Spleen (tissue), 11 donors: ENCODE results near the gene ATF6B. TPM values are rescaled to one million over a fixed set of nuclear protein-coding genes. Genes with fewer than 3 reads are reported as not detected.

Experiments
- DNase-seq: peaks from one replicate; pipeline ENCODE4 v3.0.0-alpha.2; 2020
- H3K27ac ChIP-seq, 8 donors: fragments of 200-600 bp; sonication (generic) in 7 of 8; 1 replicate in 4 of 8; 2 replicates in 4 of 8; pipeline versions ENCODE4 v1.5.0 to v1.8.0; 2016 to 2021; ENCODE audit warnings: inconsistent platforms in 4 of 8, mild to moderate bottlenecking in 4 of 8, moderate library complexity in 1 of 8
- H3K27me3 ChIP-seq, 7 donors: fragments of 200-600 bp; sonication (generic) in 6 of 7; replicated peaks in 1 of 7; 1 replicate in 4 of 7; 2 replicates in 3 of 7; pipeline versions ENCODE4 v1.5.0 to v1.8.0; 2016 to 2021; ENCODE audit warnings: inconsistent platforms in 3 of 7, mild to moderate bottlenecking in 1 of 7
- H3K36me3 ChIP-seq, 6 donors: fragments of 200-600 bp; sonication (generic) in 5 of 6; 1 replicate in 4 of 6; 2 replicates in 2 of 6; pipeline versions ENCODE4 v1.5.0 to v1.8.0; 2016 to 2021; ENCODE audit warnings: inconsistent platforms in 2 of 6
- H3K4me1 ChIP-seq, 6 donors: fragments of 200-600 bp; sonication (generic) in 5 of 6; 1 replicate in 3 of 6; 2 replicates in 3 of 6; pipeline versions ENCODE4 v1.5.0 to v1.8.0; 2016 to 2021; ENCODE audit warnings: inconsistent platforms in 3 of 6
- H3K4me3 ChIP-seq, 8 donors: fragments of 200-600 bp; sonication (generic) in 7 of 8; 1 replicate in 4 of 8; 2 replicates in 4 of 8; pipeline versions ENCODE4 v1.5.0 to v1.8.0; 2016 to 2021; ENCODE audit warnings: inconsistent platforms in 4 of 8, mild to moderate bottlenecking in 4 of 8, moderate library complexity in 2 of 8
- H3K9me3 ChIP-seq, 8 donors: fragments of 200-600 bp; sonication (generic) in 7 of 8; 1 replicate in 4 of 8; 2 replicates in 4 of 8; pipeline versions ENCODE4 v1.5.0 to v1.8.0; 2016 to 2021; ENCODE audit warnings: inconsistent platforms in 4 of 8
- POLR2A ChIP-seq, 3 donors: fragments of 450-650 bp; IDR thresholded peaks; one replicate each; pipeline ENCODE4 v1.5.1; 2017; ENCODE audit warnings: antibody characterized with exemption in 3 of 3, mild to moderate bottlenecking in 1 of 3
- POLR2AphosphoS5 ChIP-seq, 3 donors: sonication (generic); formaldehyde crosslinking; IDR thresholded peaks; one replicate each; pipeline ENCODE4 v1.5.1; 2017; ENCODE audit warnings: antibody characterized with exemption in 3 of 3
- WGBS, 5 donors: extraction: QIAGEN DNeasy Blood & Tissue Kit in 3 of 5; methylation state at CpG; one replicate each; pipeline versions ENCODE4 v1.1.5 to v1.1.7; 2013 to 2018; 5-methylcytosine and 5-hydroxymethylcytosine counted together
- intact Hi-C: fragments of 100-400 bp; cut with DNase I; formaldehyde crosslinking; loops from one replicate; pipeline ENCODE4 v1.15.0; 2023; ENCODE audit warnings: low total_unique reads
- polyA plus RNA-seq, 3 donors: library from polyadenylated mRNA; stranded (reverse); fragments of 200-250 nt; gene quantifications; one replicate each; pipeline ENCODE4 v1.2.1, GENCODE V29; 2013
- total RNA-seq, 7 donors: library from RNA; depleted of rRNA in 3 of 7; stranded (reverse); fragments of >200 nt in 3 of 7; fragmentation: NEBNext Ultra II Directional in 4 of 7; extraction: Animal tissue kit (Norgen Biotek cat#: 25700) in 4 of 7; gene quantifications; one replicate each; pipeline versions ENCODE4 v1.1.0 to v1.2.1, GENCODE V29; 2016 to 2021
- TF ChIP-seq, protein P1 (sequence below), 11 experiments: fragments of 200-600 bp in 7 of 11; fragments of 450-650 bp in 4 of 11; sonication (generic) in 4 of 11; IDR thresholded peaks in 8 of 11; conservative IDR thresholded peaks in 3 of 11; 1 replicate in 7 of 11; 2 replicates in 4 of 11; pipeline versions ENCODE4 v1.4.0 to v1.8.0; 2016 to 2021; ENCODE audit warnings: antibody characterized with exemption in 11 of 11, inconsistent platforms in 4 of 11, mild to moderate bottlenecking in 1 of 11
- donor health status: healthy with polysubstance abuse.
- donor health status: DM: no; HTN: no; CAD: no; lungs with moderate emphysema.
- donor health status: DM: no; HTN: no; CAD: no.
- donor health status: Bipolar disorder and iron deficiency.
- donor health status: healthy.
- donor health status: DM: no; HTN: no; CAD: no.
- donor health status: DM: yes; HTN: yes; CAD: no.

ATF6B gene
- total and polyA plus RNA-seq, 10 donors, result 45.3 to 126 (median 92.7) TPM

DNA sequence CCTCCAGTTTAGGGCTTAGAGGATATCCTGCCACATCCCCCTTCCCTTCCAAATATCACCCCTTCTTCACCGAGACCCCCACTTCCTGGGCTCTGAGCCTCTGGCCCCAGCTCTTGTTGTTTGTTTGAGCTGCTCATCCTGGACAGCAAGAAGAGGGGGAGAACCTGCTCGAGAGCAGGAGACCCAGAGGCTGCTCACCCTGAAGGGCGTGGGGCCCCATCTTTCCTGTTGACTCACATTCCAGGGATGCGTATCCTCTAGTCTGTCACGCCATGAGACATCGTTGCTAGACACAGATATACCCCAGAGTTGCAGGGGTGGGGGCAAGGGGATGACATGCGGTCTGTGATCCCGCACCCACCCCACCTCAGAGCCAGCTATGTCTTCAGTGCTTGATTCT lies 13.2 kb downstream of the ATF6B start:
- peaks cover 15 to 78% (median 43%) of the 10 kb centered on the region in 6 donors for H3K4me1 ChIP-seq
- peaks cover 2 to 90% (median 49%) of the 10 kb centered on the region in 6 donors for H3K36me3 ChIP-seq
- intact Hi-C loops, result no loop called here
- H3K9me3 ChIP-seq, result no peaks in the 10 kb centered on the region
- no peak for DNase-seq
- no peak overlapping the region for H3K4me3 ChIP-seq
- no peaks in the 10 kb centered on the region for H3K27me3 ChIP-seq
- no peak for TF ChIP-seq POLR2A (IDR thresholded peaks at IDR 0.05)
- TF ChIP-seq POLR2AphosphoS5 (IDR thresholded peaks at IDR 0.05), result no peak
- TF ChIP-seq, protein P1, sequence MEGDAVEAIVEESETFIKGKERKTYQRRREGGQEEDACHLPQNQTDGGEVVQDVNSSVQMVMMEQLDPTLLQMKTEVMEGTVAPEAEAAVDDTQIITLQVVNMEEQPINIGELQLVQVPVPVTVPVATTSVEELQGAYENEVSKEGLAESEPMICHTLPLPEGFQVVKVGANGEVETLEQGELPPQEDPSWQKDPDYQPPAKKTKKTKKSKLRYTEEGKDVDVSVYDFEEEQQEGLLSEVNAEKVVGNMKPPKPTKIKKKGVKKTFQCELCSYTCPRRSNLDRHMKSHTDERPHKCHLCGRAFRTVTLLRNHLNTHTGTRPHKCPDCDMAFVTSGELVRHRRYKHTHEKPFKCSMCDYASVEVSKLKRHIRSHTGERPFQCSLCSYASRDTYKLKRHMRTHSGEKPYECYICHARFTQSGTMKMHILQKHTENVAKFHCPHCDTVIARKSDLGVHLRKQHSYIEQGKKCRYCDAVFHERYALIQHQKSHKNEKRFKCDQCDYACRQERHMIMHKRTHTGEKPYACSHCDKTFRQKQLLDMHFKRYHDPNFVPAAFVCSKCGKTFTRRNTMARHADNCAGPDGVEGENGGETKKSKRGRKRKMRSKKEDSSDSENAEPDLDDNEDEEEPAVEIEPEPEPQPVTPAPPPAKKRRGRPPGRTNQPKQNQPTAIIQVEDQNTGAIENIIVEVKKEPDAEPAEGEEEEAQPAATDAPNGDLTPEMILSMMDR (IDR thresholded peaks at IDR 0.05 in 8 of 11, conservative IDR thresholded peaks at IDR 0.05 in 3 of 11), result no peak
- H3K27ac ChIP-seq, result peak overlapping the region in 4 of 8 donors; percentile 16 to 64 (median 54)
- 79 to 85% (median 80%) methylated on average over 8 of the region's 8 CpGs for WGBS, 5 donors

DNA sequence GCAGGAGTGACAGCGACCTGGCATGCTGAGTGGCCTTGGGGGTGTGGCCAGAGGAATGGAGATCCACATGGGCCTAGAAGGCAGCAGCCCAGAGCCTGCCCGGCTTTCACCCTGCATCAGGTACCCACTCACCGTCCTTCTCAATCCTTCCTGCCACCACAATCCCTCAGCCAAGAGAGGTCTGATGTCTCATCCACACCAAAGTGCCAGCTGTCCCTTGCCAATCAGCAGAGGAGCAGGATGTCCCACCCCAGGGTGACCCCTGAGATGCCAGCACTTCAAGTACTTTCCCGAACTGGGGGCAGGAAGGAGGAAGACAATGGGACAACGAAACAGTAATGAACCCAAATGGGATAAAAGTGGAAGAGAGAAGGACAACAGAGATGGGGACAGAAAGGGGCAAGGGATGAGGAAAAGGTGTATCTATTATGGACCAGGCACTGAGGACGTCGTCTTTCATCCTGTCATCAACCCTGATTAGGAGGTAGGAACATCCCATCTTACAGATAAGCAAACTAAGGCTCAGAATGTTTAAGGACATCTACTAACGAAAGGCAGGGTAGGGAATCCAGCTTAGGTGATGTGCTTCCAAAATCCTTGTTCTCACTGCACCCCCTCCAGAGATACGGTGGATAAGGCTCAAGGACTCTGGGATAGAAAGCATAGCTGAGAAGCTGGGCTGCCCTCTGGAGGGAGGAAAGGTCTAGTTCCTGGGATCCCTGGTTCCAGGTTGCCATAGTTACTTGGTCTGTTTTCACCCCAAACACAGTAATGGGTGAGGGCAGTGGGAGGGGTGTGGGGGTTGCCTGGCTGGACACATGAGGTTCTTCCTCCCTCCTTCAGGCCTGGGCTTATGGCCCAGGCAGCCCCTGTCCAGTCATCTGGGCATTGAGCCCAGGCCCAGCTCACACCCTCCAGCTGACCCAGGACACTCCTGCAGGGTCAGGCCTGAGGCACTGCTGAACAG lies 14.4 kb downstream of the ATF6B start:
- Histone ChIP-seq H3K27ac (peak overlapping the region in 7 of 8 donors; percentile 12 to 64 (median 59)), H3K36me3 (peaks cover 2 to 79% (median 39%) of the 10 kb centered on the region in 6 donors), H3K27me3 (peaks cover 0 to 3% (median 0%) of the 10 kb centered on the region in 7 donors), H3K9me3 (no peaks in the 10 kb centered on the region), H3K4me1 (peaks cover 9 to 78% (median 37%) of the 10 kb centered on the region in 6 donors), H3K4me3 (no peak overlapping the region)
- DNase-seq, result peak; percentile 77
- whole genome bisulfite sequencing, 5 donors, result 62 to 83% (median 74%) methylated on average over 9 of the region's 9 CpGs
- TF ChIP-seq POLR2A (IDR thresholded peaks at IDR 0.05) (no peak), POLR2AphosphoS5 (IDR thresholded peaks at IDR 0.05) (peak; percentile 60 to 77 (median 71))
- TF ChIP-seq, protein P1 (IDR thresholded peaks at IDR 0.05 in 8 of 11, conservative IDR thresholded peaks at IDR 0.05 in 3 of 11), result peak in 6 of 11 experiments; percentile 3 to 41 (median 26)
- intact Hi-C loops, result no loop called here

DNA sequence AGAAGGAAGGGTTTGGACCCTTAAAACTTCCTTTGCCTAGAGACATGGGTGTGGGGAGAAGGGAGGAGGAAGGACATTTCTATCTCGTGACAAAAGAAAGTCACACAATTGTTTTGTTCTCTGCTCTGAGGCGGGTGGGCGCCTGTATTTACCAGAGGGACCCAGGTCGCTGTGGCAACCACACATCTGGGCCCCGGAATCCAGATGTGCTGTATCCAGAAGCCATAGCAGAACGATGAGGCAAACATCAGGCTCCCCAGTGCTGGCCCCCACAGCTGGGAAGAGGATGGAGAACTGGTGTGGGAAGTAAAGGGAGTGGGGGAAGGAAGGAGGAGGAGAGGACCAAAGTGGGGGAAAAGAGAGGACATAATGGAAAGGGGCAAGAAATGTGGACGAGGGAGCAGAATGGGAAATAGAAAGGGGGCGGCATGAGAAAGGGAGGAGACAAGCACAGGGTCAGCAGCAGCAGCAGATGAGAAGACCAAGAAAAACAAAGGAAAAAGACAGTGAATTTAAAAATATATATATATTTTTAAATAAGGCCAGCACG lies 15.5 kb downstream of the ATF6B start:
- no peaks in the 10 kb centered on the region for H3K9me3 ChIP-seq
- peaks cover 0 to 15% (median 0%) of the 10 kb centered on the region in 7 donors for H3K27me3 ChIP-seq
- peaks cover 9 to 81% (median 45%) of the 10 kb centered on the region in 6 donors for H3K4me1 ChIP-seq
- intact Hi-C loops, result no loop called here
- H3K27ac ChIP-seq, result peak overlapping the region in 6 of 8 donors; percentile 26 to 83 (median 54)
- DNase-seq, result no peak
- H3K4me3 ChIP-seq, result no peak overlapping the region
- TF ChIP-seq POLR2AphosphoS5 (IDR thresholded peaks at IDR 0.05) (no peak), POLR2A (IDR thresholded peaks at IDR 0.05) (no peak)
- TF ChIP-seq, protein P1 (IDR thresholded peaks at IDR 0.05 in 8 of 11, conservative IDR thresholded peaks at IDR 0.05 in 3 of 11), result no peak
- peaks cover 0 to 67% (median 27%) of the 10 kb centered on the region in 6 donors for H3K36me3 ChIP-seq
- 74 to 82% (median 77%) methylated on average over 9 of the region's 9 CpGs for WGBS, 5 donors
